ENCODE results near the gene TRDN.
"Not testable (repeated sequence)": the region's sequence is repeated elsewhere in the genome, so short reads cannot be mapped to it uniquely, and the experiment has no call there.

Gene TRDN

GRCh38 chr6:123565529-123565928, 71.2 kb downstream of the TRDN start:
- no peak for DNase-seq (ENCODE audit: extremely low read depth in 1 of 2, low read depth in 1 of 2)

GRCh38 chr6:123564361-123564760, 72.4 kb downstream of the TRDN start:
- DNase-seq (ENCODE audit: extremely low read depth in 1 of 2, low read depth in 1 of 2): no peak

- DNase-seq (ENCODE audit: extremely low read depth in 1 of 2, low read depth in 1 of 2): no peak
These were observed 74.1 kb downstream of the TRDN start for GRCh38 chr6:123562677-123563076.

GRCh38 chr6:123562264-123562663, 74.5 kb downstream of the TRDN start:
- no peak for DNase-seq (ENCODE audit: extremely low read depth in 1 of 2, low read depth in 1 of 2)

GRCh38 chr6:123559816-123560215, 76.9 kb downstream of the TRDN start:
- not testable (repeated sequence) for DNase-seq (ENCODE audit: extremely low read depth in 1 of 2, low read depth in 1 of 2)

- DNase-seq (ENCODE audit: extremely low read depth in 1 of 2, low read depth in 1 of 2): not testable (repeated sequence)
These were observed 79.3 kb downstream of the TRDN start for GRCh38 chr6:123557474-123557873.

GRCh38 chr6:123551939-123552707, 84.6 kb downstream of the TRDN start:
- no peak for DNase-seq (ENCODE audit: extremely low read depth in 1 of 2, low read depth in 1 of 2)

- no peak for DNase-seq (ENCODE audit: extremely low read depth in 1 of 2, low read depth in 1 of 2)
These were observed 86.6 kb downstream of the TRDN start for GRCh38 chr6:123550052-123550617.

GRCh38 chr6:123549476-123549875, 87.3 kb downstream of the TRDN start:
- DNase-seq (ENCODE audit: extremely low read depth in 1 of 2, low read depth in 1 of 2): no peak

- no peak for DNase-seq (ENCODE audit: extremely low read depth in 1 of 2, low read depth in 1 of 2)
These were observed 89.4 kb downstream of the TRDN start for GRCh38 chr6:123547216-123547978.

GRCh38 chr6:123546537-123546936, 90.2 kb downstream of the TRDN start:
- no peak for DNase-seq (ENCODE audit: extremely low read depth in 1 of 2, low read depth in 1 of 2)

GRCh38 chr6:123541462-123541861, 95.3 kb downstream of the TRDN start:
- no peak for DNase-seq (ENCODE audit: extremely low read depth in 1 of 2, low read depth in 1 of 2)

GRCh38 chr6:123533862-123534648, 102.7 kb downstream of the TRDN start:
- no peak for DNase-seq (ENCODE audit: extremely low read depth in 1 of 2, low read depth in 1 of 2)

GRCh38 chr6:123529843-123530242, 106.9 kb downstream of the TRDN start:
- no peak for DNase-seq (ENCODE audit: extremely low read depth in 1 of 2, low read depth in 1 of 2)

- DNase-seq (ENCODE audit: extremely low read depth in 1 of 2, low read depth in 1 of 2): no peak
These were observed 107.7 kb downstream of the TRDN start for GRCh38 chr6:123529058-123529457.

- DNase-seq (ENCODE audit: extremely low read depth in 1 of 2, low read depth in 1 of 2): no peak
These were observed 109.3 kb downstream of the TRDN start for GRCh38 chr6:123527406-123527805.

- DNase-seq (ENCODE audit: extremely low read depth in 1 of 2, low read depth in 1 of 2): no peak
These were observed 110.6 kb downstream of the TRDN start for GRCh38 chr6:123526128-123526527.

- DNase-seq (ENCODE audit: extremely low read depth in 1 of 2, low read depth in 1 of 2): no peak
These were observed 112.0 kb downstream of the TRDN start for GRCh38 chr6:123524781-123525180.

GRCh38 chr6:123520217-123520616, 116.5 kb downstream of the TRDN start:
- DNase-seq (ENCODE audit: extremely low read depth in 1 of 2, low read depth in 1 of 2): no peak

GRCh38 chr6:123519189-123519505, 117.6 kb downstream of the TRDN start:
- no peak for DNase-seq (ENCODE audit: extremely low read depth in 1 of 2, low read depth in 1 of 2)

- DNase-seq (ENCODE audit: extremely low read depth in 1 of 2, low read depth in 1 of 2): no peak
These were observed 118.1 kb downstream of the TRDN start for GRCh38 chr6:123518441-123519188.
